ENCODE results near the gene PRKCZ. TPM values are rescaled to one million over a fixed set of nuclear protein-coding genes. Genes with fewer than 3 reads are reported as not detected.

PRKCZ gene
- polyA plus RNA-seq, 3 donors = 29.5 to 36.9 (median 34.5) TPM

DNA sequence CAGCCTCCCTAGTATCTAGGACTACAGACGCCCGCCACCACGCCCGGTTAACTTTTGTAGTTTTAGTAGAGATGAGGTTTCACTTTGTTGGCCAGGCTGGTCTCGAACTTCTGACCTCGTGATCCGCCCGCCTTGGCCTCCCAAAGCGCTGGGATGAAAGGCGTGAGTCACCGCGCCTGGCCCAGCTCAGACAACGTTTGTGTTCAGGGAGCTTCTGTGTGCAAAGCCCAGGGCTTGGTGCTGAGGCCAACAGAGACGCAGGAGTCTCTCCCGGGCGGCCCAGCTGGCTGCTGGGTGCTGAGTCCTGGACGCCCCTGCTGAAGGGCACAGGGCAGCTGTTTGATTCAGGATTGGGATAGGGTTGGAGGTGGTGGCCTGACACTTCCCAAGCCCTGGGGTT, 3.0 kb downstream of the PRKCZ start:
- DNase-seq (ENCODE audit: extremely low read depth in 1 of 11, low read depth in 9 of 11, low spot score in 4 of 11) = no peak

- no peak for DNase-seq (ENCODE audit: extremely low read depth in 1 of 11, low read depth in 9 of 11, low spot score in 4 of 11)
These were observed 3.7 kb downstream of the PRKCZ start for GRCh38 chr1:2053784-2054376.

DNA sequence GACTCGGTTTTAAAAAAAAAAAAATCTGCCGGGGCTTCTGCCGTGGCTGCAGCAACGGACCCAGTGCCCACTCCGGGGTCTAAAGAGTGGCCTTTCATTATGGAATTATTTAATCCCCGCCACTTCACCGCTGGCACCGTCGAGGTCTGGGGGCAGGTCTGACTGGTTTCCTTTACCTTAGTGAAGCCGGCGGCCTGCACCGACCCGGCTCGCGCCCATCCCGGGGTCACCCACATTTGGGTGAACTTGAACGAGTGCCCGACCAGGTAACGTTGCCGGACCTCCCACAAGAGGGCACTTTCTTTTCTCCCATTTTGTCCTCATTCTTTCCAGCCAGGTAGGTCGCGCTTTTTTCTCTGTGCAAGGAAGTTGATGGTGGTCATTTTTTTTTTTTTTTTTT, 4.3 kb downstream of the PRKCZ start:
- no peak for DNase-seq (ENCODE audit: extremely low read depth in 1 of 11, low read depth in 9 of 11, low spot score in 4 of 11)

- DNase-seq (ENCODE audit: extremely low read depth in 1 of 11, low read depth in 9 of 11, low spot score in 4 of 11) = no peak
These were observed 5.8 kb downstream of the PRKCZ start for GRCh38 chr1:2055911-2056575.

DNA sequence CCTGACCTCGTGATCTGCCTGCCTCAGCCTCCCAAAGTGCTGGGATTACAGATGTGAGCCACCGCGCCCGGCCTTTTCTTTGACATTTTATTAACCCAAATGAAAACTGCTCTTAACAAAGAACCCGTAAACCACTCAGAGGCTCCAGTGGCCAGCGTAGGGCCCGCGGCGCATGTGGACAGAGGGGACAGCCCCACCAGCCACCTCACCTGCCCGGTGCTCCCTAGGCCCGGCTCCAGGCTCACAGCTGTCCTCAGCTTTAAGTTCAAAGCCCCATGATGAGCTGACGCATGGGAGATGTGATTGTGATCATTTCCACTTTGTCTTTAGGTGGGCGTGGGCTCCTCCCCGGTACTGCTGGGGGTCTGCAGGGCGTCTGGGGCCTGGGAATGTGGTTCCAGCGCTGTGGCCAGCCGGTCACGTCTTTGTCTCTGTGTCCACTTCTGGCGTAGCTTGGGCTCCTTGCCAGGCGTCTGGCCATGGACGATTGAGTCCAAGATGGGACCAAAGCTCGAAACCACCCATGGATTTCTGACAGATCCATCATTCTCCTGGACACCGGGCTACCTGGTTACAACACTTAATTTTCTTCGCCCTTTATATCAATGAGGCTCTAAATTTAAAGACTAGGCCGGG, 6.9 kb downstream of the PRKCZ start:
- no peak for DNase-seq (ENCODE audit: extremely low read depth in 1 of 11, low read depth in 9 of 11, low spot score in 4 of 11)

- no peak for DNase-seq (ENCODE audit: extremely low read depth in 1 of 11, low read depth in 9 of 11, low spot score in 4 of 11)
These were observed 9.2 kb downstream of the PRKCZ start for GRCh38 chr1:2059290-2059953.

- no peak for DNase-seq (ENCODE audit: extremely low read depth in 1 of 11, low read depth in 9 of 11, low spot score in 4 of 11)
These were observed 9.9 kb downstream of the PRKCZ start for GRCh38 chr1:2060072-2060471.

DNA sequence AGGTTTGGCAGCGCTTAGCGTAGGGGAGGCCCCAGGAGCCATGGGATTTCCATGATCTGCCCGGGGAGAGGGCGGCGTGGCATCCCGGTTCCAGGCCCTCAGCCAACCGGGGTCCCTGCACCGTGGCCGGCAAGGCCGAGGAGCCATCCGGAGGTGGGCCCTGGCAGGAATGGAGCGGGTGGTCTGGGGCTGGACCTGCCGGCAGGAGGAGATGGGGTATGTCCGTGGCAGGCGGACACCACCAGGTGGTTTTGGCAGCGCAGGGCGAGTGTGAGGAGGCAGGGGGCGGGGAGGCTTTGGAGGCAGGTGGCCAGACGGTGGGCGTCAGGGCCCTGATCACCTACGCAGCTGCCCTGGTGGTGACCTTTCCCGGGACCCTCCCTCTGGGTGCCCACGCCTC, 10.3 kb downstream of the PRKCZ start:
- no peak for DNase-seq (ENCODE audit: extremely low read depth in 1 of 11, low read depth in 9 of 11, low spot score in 4 of 11)

GRCh38 chr1:2061065-2061778, 11.0 kb downstream of the PRKCZ start:
- no peak for DNase-seq (ENCODE audit: extremely low read depth in 1 of 11, low read depth in 9 of 11, low spot score in 4 of 11)

- no peak for DNase-seq (ENCODE audit: extremely low read depth in 1 of 11, low read depth in 9 of 11, low spot score in 4 of 11)
These were observed 15.5 kb downstream of the PRKCZ start for GRCh38 chr1:2065699-2066098.

DNA sequence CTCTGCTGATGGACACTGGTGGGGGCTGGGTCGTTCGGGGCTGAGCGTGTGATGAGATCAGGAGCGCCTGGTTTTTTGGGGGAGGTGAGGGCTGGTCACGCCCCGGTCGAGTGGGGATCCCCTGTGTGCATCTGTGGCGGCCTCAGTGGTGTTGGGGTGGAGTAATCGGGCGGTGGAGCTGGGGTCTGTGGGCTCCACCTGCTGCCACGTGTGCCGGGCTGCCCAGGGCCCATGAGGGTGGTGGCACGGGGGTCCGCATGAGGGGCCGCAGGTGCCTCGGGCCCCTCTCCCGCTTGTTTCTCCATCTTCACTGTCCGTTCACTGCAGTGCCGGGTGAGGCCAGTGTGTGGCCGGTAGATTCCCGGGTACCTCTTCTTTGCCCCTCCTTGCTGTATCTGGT, 17.2 kb downstream of the PRKCZ start:
- no peak for DNase-seq (ENCODE audit: extremely low read depth in 1 of 11, low read depth in 9 of 11, low spot score in 4 of 11)

- no peak for DNase-seq (ENCODE audit: extremely low read depth in 1 of 11, low read depth in 9 of 11, low spot score in 4 of 11)
These were observed 17.8 kb downstream of the PRKCZ start for GRCh38 chr1:2067981-2068380.

DNA sequence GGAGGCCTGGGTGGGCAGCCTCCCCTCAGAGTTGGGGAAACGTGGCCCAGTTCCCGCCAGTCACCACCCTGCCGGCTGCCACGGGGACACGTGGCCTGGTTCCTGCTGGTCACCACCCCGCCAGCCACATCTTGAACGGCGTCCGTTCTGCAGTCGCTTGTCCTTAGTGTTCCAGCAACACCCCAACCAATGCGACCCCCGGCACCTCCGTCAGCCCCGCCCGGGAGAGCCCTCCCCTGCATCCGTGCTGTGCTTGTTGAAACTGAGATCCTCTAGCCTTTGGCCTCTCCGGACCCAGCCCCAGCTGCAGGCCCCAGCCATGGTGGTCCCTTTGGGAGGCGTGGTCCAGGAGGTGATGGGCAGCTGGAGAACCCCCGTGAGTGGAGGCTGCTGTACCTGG, 18.7 kb downstream of the PRKCZ start:
- DNase-seq (ENCODE audit: extremely low read depth in 1 of 11, low read depth in 9 of 11, low spot score in 4 of 11) = no peak

DNA sequence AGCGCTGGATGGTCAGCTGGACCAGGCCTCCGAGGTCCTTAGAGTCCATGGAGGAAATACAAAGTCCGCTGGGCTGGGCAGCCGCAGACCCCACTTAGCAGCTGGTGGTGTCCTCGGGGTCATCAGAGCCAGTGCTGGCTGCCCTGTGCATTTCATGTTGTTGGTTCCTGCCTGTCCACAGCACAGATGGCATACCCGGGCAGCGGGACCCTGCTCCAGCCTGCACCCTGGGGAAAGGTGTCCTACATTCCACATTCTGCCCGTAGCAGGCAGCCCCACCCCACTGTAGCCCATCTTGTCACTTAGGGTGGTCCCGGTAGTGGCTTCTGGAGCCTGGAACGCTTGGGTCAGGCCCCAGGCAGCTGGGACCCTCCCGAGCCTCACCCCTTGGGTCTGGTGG, 19.8 kb downstream of the PRKCZ start:
- no peak for DNase-seq (ENCODE audit: extremely low read depth in 1 of 11, low read depth in 9 of 11, low spot score in 4 of 11)

GRCh38 chr1:2070800-2071530, 20.8 kb downstream of the PRKCZ start:
- no peak for DNase-seq (ENCODE audit: extremely low read depth in 1 of 11, low read depth in 9 of 11, low spot score in 4 of 11)

- no peak for DNase-seq (ENCODE audit: extremely low read depth in 1 of 11, low read depth in 9 of 11, low spot score in 4 of 11)
These were observed 22.0 kb downstream of the PRKCZ start for GRCh38 chr1:2072109-2072806.

DNA sequence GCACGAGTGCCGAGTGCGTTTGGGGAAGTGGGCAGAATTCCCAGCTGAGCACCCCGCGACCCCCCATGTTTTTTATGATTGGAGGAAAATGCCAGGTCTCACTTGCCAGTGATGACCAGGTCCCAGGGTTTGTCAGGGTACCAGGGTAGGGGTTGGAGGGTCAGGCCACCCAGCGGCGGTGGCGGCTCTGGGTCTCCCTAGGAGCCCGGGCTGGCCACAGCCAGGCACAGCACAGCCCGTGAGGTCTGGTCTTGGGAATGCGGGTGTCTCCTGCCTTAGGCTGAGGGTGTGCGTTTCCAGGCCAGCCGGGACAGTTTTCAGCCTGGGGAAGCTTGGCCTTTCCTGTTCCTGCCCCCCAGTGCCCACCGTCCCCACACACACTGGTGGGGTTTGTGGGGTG, 22.7 kb downstream of the PRKCZ start:
- no peak for DNase-seq (ENCODE audit: extremely low read depth in 1 of 11, low read depth in 9 of 11, low spot score in 4 of 11)
